GM12878 (cell line): ENCODE results near the gene PKD1L1. TPM values are rescaled to one million over a fixed set of nuclear protein-coding genes. Genes with fewer than 3 reads are reported as not detected.

ENCODE experiments used
- ATAC-seq: fragments of 200-7000 bp; cut with Tn5 transposase; 3 replicates; pipeline ENCODE4 v1.9.1; 2020; ENCODE audit warnings: mild to moderate bottlenecking, moderate library complexity
- BruUV-seq: library from RNA; stranded (reverse); fragments of 400-500 nt; replicated peaks from 2 replicates; lab custom pipeline; 2021; lab: Mats Ljungman, UMichigan
- CTCF ChIA-PET: fragments of 300-600 bp; sonication (Branson Sonifier 250); formaldehyde crosslinking; extraction: SDS; loops from one replicate; lab custom pipeline; 2021; ENCODE audit warnings: inconsistent platforms; lab: Yijun Ruan, JAX
- POLR2A ChIA-PET: fragments of 350-600 bp; formaldehyde crosslinking; extraction: SDS; loops from one replicate; lab custom pipeline; 2021; ENCODE audit warnings: inconsistent platforms; lab: Charles Lee
- RAD21 ChIA-PET: fragments of 300-600 bp; sonication (Branson Sonifier 250); formaldehyde crosslinking; loops from one replicate; lab custom pipeline; 2023; ENCODE audit warnings: antibody characterized with exemption; ENCODE audit not compliant: unreplicated experiment; lab: Charles Lee
- SMC1A ChIA-PET: fragments of 300-600 bp; sonication (Branson Sonifier 250); formaldehyde crosslinking; loops from one replicate; lab custom pipeline; 2023; ENCODE audit not compliant: unreplicated experiment, uncharacterized antibody; lab: Charles Lee
- DNase-seq: peaks from one replicate; pipeline ENCODE4 v3.0.0-alpha.2; 2011; ENCODE audit warnings: low read depth, low spot score
- FAIRE-seq: peaks from 3 replicates; lab custom pipeline; 2011; peaks lifted over from hg19 to GRCh38; lab: Jason Lieb, UNC
- H2AFZ ChIP-seq: 2 replicates; pipeline ENCODE4 v1.6.0; 2011; ENCODE audit warnings: low read depth, low read length, control low read depth; ENCODE audit not compliant: control insufficient read depth
- H3K27ac ChIP-seq: 2 replicates; pipeline ENCODE4 v1.5.1; 2011; ENCODE audit warnings: control low read depth; ENCODE audit not compliant: control insufficient read depth, insufficient read depth
- H3K27me3 ChIP-seq, 2 experiments: replicated peaks in 1 of 2; 2 replicates each; pipeline versions ENCODE4 v1.6.0 to v1.6.1; 2011; ENCODE audit warnings: low read length in 1 of 2; ENCODE audit not compliant: control insufficient read depth in 2 of 2, insufficient read depth in 2 of 2
- H3K36me3 ChIP-seq, 2 experiments: 2 replicates each; pipeline ENCODE4 v1.5.1; 2011; ENCODE audit warnings: low read length in 1 of 2; ENCODE audit not compliant: control insufficient read depth in 2 of 2, insufficient read depth in 2 of 2
- H3K4me1 ChIP-seq: 2 replicates; pipeline ENCODE4 v1.6.1; 2011; ENCODE audit warnings: mild to moderate bottlenecking, low read length, moderate library complexity, mixed read lengths; ENCODE audit not compliant: control insufficient read depth, insufficient read depth
- H3K4me2 ChIP-seq: 2 replicates; pipeline ENCODE4 v1.6.0; 2011; ENCODE audit warnings: control low read depth; ENCODE audit not compliant: control insufficient read depth, insufficient read depth
- H3K4me3 ChIP-seq: fragments of 200-600 bp; sonication (generic); 2 replicates; pipeline ENCODE4 v1.5.1; 2016
- H3K79me2 ChIP-seq: 2 replicates; pipeline ENCODE4 v1.6.0; 2011; ENCODE audit warnings: low read length; ENCODE audit not compliant: control insufficient read depth, insufficient read depth
- H3K9ac ChIP-seq: 2 replicates; pipeline ENCODE4 v1.8.0; 2011; ENCODE audit warnings: low read length, control low read depth, mixed read lengths; ENCODE audit not compliant: control insufficient read depth, insufficient read depth
- H3K9me3 ChIP-seq: replicated peaks from 3 replicates; pipeline ENCODE4 v1.5.1; 2011; ENCODE audit warnings: mild to moderate bottlenecking, low read length; ENCODE audit not compliant: control insufficient read depth, insufficient read depth
- H4K20me1 ChIP-seq: 2 replicates; pipeline ENCODE4 v1.6.0; 2011; ENCODE audit not compliant: control insufficient read depth, insufficient read depth
- CHD2 ChIP-seq: IDR thresholded peaks from 2 replicates; pipeline ENCODE4 v1.6.1; 2011; ENCODE audit warnings: low read depth, low read length, improper control_type of control experiment, borderline replicate concordance
- GABPA ChIP-seq: IDR thresholded peaks from 2 replicates; pipeline ENCODE4 v1.6.1; 2014; ENCODE audit warnings: antibody characterized with exemption, low read depth, mild to moderate bottlenecking, inconsistent platforms
- IRF3 ChIP-seq: fragments of 450-650 bp; IDR thresholded peaks from 2 replicates; pipeline ENCODE4 v1.6.1; 2014; ENCODE audit warnings: mild to moderate bottlenecking
- KDM1A ChIP-seq: fragments of 200-600 bp; sonication (generic); IDR thresholded peaks from 2 replicates; pipeline ENCODE4 v1.6.1; 2016; ENCODE audit warnings: borderline replicate concordance
- in situ Hi-C: fragments of 300-500 bp; cut with MboI; formaldehyde crosslinking; loops from 9 replicates; pipeline ENCODE4 v1.14.3; 2018; ENCODE audit warnings: mixed read lengths
- intact Hi-C: fragments of 100-400 bp; cut with micrococcal nuclease; formaldehyde crosslinking; loops from one replicate; pipeline ENCODE4 v1.14.2; 2022; ENCODE audit not compliant: unreplicated experiment
- polyA plus RNA-seq, 11 experiments: library from polyadenylated mRNA; depleted of rRNA in 4 of 11; unstranded in 6 of 11; stranded (reverse) in 5 of 11; fragments of >200 nt; fragmentation: Nextera tagmentation in 4 of 11; fragmentation: Illumina TruSeq in 1 of 11; extraction: Ambion mirVana in 4 of 11; extraction: Trizol in 1 of 11; gene quantifications; 1 replicate in 1 of 11; 2 replicates in 10 of 11; pipeline versions ENCODE4 v1.2.1 to v1.2.3, GENCODE V29; 2011 to 2016; ENCODE audit warnings: inconsistent platforms in 2 of 11, missing spikeins in 2 of 11, low read depth in 1 of 11
- total RNA-seq, 4 experiments: library from RNA; depleted of rRNA in 3 of 4; stranded (reverse); fragments of >200 nt in 3 of 4; fragmentation: Illumina TruSeq in 1 of 4; extraction: Trizol in 1 of 4; gene quantifications; 2 replicates each; pipeline versions ENCODE4 v1.2.1 to v1.2.3, GENCODE V29; 2013 to 2021

Gene PKD1L1
- total and polyA plus RNA-seq, 10 of the 15 experiments (the other 5 are each of a cell fraction or from before 2014, with no cell fraction given) = under 0.01 to 0.05 (median 0.02) TPM; not detected in 3

DNA sequence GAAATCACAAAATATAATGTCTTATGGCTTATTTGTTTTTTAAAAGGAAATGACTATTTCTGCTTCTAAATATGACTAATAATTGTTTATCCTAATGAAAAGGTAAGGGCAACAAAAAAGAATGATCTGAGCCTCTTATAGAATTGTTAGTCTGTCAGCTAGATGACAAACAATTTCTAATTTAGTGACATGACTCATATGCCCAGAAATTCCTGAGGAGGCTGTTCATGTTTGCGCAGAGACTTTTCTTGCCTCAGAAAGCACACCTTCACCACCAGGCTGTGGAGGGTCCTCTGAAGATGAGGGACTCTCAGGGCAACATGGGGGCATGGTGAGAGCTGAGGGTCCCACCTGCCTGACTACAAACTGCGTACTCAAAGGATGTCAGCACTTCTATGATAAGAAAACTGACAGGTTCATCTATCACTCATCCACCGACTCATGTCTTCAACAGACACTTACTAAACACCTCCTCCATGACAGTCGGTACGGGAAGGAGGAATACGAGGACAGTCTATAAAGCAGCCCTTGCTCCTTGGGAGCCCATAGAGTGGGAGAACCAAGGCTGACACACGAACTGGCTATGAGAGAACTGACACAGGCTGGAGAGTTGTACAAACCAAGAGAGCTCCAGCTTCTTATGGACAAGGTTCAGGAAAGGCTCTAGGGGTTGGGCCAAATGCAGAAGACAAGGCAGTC is 102.0 kb downstream of the PKD1L1 start (continued):
- TF ChIP-seq KDM1A (no peak), GABPA (no peak)

- RAD21 ChIA-PET = no interaction called here
- intact Hi-C loops = no loop called here
- H3K4me2 ChIP-seq = no peak overlapping the region
Observed at GRCh38 chr7:47844311-47844710, 104.0 kb downstream of the PKD1L1 start.

More at GRCh38 chr7:47844311-47844710, 104.0 kb downstream of the PKD1L1 start:
- POLR2A ChIA-PET = no interaction called here
- Histone ChIP-seq H3K4me3 (no peak overlapping the region), H2AFZ (no peak overlapping the region), H3K9ac (no peak overlapping the region), H3K4me1 (no peaks in the 10 kb centered on the region), H3K27ac (no peak overlapping the region), H3K36me3 (no peaks in the 10 kb centered on the region)
- ATAC-seq (no peak), FAIRE-seq (no peak), DNase-seq (no peak)
- SMC1A ChIA-PET = no interaction called here
- CTCF ChIA-PET = no interaction called here
- TF ChIP-seq CHD2 (no peak), IRF3 (no peak)
- TF ChIP-seq, all 136 proteins: peak for 0
- H4K20me1 ChIP-seq = no peaks in the 10 kb centered on the region
- peaks cover 2 to 7% of the 10 kb centered on the region in 2 experiments; a peak in 3 of 4 replicates for H3K27me3 ChIP-seq
- no peaks in the 10 kb centered on the region for H3K9me3 ChIP-seq
- no peaks in the 10 kb centered on the region for H3K79me2 ChIP-seq
- BruUV-seq = no TSS peak
- in situ Hi-C loops = no loop called here
